ENCODE data around the gene TIMP4. TPM values are rescaled to one million over a fixed set of nuclear protein-coding genes. Genes with fewer than 3 reads are reported as not detected.

Gene TIMP4
- total and polyA plus RNA-seq, 3 experiments from 2014 or later = not detected

GRCh38 chr3:12149029-12149428 lies 9.7 kb downstream of the TIMP4 start:
- H3K4me3 ChIP-seq (ENCODE audit: low read length) = no peak overlapping the region

GRCh38 chr3:12148183-12148940 lies 10.3 kb downstream of the TIMP4 start:
- Histone ChIP-seq H3K9me3 (ENCODE audit: low read length) (no peaks in the 10 kb centered on the region), H3K4me3 (ENCODE audit: low read length) (no peak overlapping the region), H3K36me3 (ENCODE audit: insufficient read depth, low read length) (no peaks in the 10 kb centered on the region), H3K4me1 (ENCODE audit: insufficient read depth, low read length) (no peaks in the 10 kb centered on the region), H3K27me3 (ENCODE audit: insufficient read depth, low read length, poor library complexity, severe bottlenecking) (no peaks in the 10 kb centered on the region), H3K27ac (ENCODE audit: low read depth, low read length) (no peak overlapping the region)
- no peaks in the 10 kb centered on the region for H3K36me3 Mint-ChIP-seq
- CTCF ChIA-PET = no interaction called here
- H3K27ac Mint-ChIP-seq = no peak overlapping the region
- no peak overlapping the region for H3K4me3 Mint-ChIP-seq
- POLR2A ChIA-PET = no interaction called here
- no peaks in the 10 kb centered on the region for H3K9me3 Mint-ChIP-seq
- no peaks in the 10 kb centered on the region for H3K4me1 Mint-ChIP-seq
- H3K27me3 Mint-ChIP-seq = peaks cover 2 to 17% of the 10 kb centered on the region in 2 donors
- DNase-seq = no peak

More at GRCh38 chr3:12149029-12149428, 9.7 kb downstream of the TIMP4 start:
- H3K27me3 Mint-ChIP-seq = peaks cover 2 to 17% of the 10 kb centered on the region in 2 donors
- ChIA-PET CTCF (no interaction called here), POLR2A (no interaction called here)
- H3K4me1 ChIP-seq (ENCODE audit: insufficient read depth, low read length) = no peaks in the 10 kb centered on the region
- H3K9me3 Mint-ChIP-seq = no peaks in the 10 kb centered on the region
- no peaks in the 10 kb centered on the region for H3K36me3 Mint-ChIP-seq
- H3K27ac Mint-ChIP-seq = no peak overlapping the region
- H3K4me3 Mint-ChIP-seq = no peak overlapping the region
- no peak for DNase-seq
- H3K27me3 ChIP-seq (ENCODE audit: insufficient read depth, low read length, poor library complexity, severe bottlenecking) = no peaks in the 10 kb centered on the region
- H3K4me1 Mint-ChIP-seq = no peaks in the 10 kb centered on the region
- no peaks in the 10 kb centered on the region for H3K9me3 ChIP-seq (ENCODE audit: low read length)
- H3K27ac ChIP-seq (ENCODE audit: low read depth, low read length) = no peak overlapping the region
- H3K36me3 ChIP-seq (ENCODE audit: insufficient read depth, low read length) = no peaks in the 10 kb centered on the region

- CTCF ChIA-PET = no interaction called here
- H3K36me3 Mint-ChIP-seq = no peaks in the 10 kb centered on the region
Measured at GRCh38 chr3:12147049-12147780, 11.5 kb downstream of the TIMP4 start.

GRCh38 chr3:12143949-12144504 lies 14.7 kb downstream of the TIMP4 start:
- Histone ChIP-seq H3K9me3 (ENCODE audit: low read length) (no peaks in the 10 kb centered on the region), H3K4me1 (ENCODE audit: insufficient read depth, low read length) (no peaks in the 10 kb centered on the region), H3K27me3 (ENCODE audit: insufficient read depth, low read length, poor library complexity, severe bottlenecking) (no peaks in the 10 kb centered on the region), H3K4me3 (ENCODE audit: low read length) (no peak overlapping the region), H3K27ac (ENCODE audit: low read depth, low read length) (no peak overlapping the region), H3K36me3 (ENCODE audit: insufficient read depth, low read length) (no peaks in the 10 kb centered on the region)
- Mint-ChIP-seq H3K27ac (no peak overlapping the region), H3K4me3 (no peak overlapping the region), H3K4me1 (no peaks in the 10 kb centered on the region), H3K9me3 (no peaks in the 10 kb centered on the region), H3K36me3 (no peaks in the 10 kb centered on the region), H3K27me3 (peaks cover 0 to 13% of the 10 kb centered on the region in 2 donors)
- ChIA-PET CTCF (interaction anchor here (1.6 kb wide), 1 partner anchor 9 kb away, joined by 3 read pairs; no protein-coding TSS in a partner anchor), POLR2A (no interaction called here)
- no peak for DNase-seq

More at GRCh38 chr3:12147049-12147780, 11.5 kb downstream of the TIMP4 start:
- H3K36me3 ChIP-seq (ENCODE audit: insufficient read depth, low read length) = no peaks in the 10 kb centered on the region
- no peaks in the 10 kb centered on the region for H3K4me1 Mint-ChIP-seq
- H3K4me3 Mint-ChIP-seq = no peak overlapping the region
- POLR2A ChIA-PET = no interaction called here
- H3K27ac ChIP-seq (ENCODE audit: low read depth, low read length) = no peak overlapping the region
- H3K4me1 ChIP-seq (ENCODE audit: insufficient read depth, low read length) = no peaks in the 10 kb centered on the region
- no peak for DNase-seq
- no peaks in the 10 kb centered on the region for H3K9me3 ChIP-seq (ENCODE audit: low read length)
- H3K4me3 ChIP-seq (ENCODE audit: low read length) = no peak overlapping the region
- H3K27me3 Mint-ChIP-seq = peaks cover 2 to 17% of the 10 kb centered on the region in 2 donors
- no peak overlapping the region for H3K27ac Mint-ChIP-seq
- no peaks in the 10 kb centered on the region for H3K9me3 Mint-ChIP-seq
- no peaks in the 10 kb centered on the region for H3K27me3 ChIP-seq (ENCODE audit: insufficient read depth, low read length, poor library complexity, severe bottlenecking)

- POLR2A ChIA-PET = no interaction called here
- H3K9me3 Mint-ChIP-seq = no peaks in the 10 kb centered on the region
Measured at GRCh38 chr3:12142476-12142875, 16.2 kb downstream of the TIMP4 start.

GRCh38 chr3:12141350-12141749 lies 17.4 kb downstream of the TIMP4 start:
- DNase-seq = no peak
- Histone ChIP-seq H3K27ac (ENCODE audit: low read depth, low read length) (no peak overlapping the region), H3K27me3 (ENCODE audit: insufficient read depth, low read length, poor library complexity, severe bottlenecking) (no peaks in the 10 kb centered on the region), H3K9me3 (ENCODE audit: low read length) (no peaks in the 10 kb centered on the region), H3K4me1 (ENCODE audit: insufficient read depth, low read length) (no peaks in the 10 kb centered on the region), H3K4me3 (ENCODE audit: low read length) (no peak overlapping the region), H3K36me3 (ENCODE audit: insufficient read depth, low read length) (no peaks in the 10 kb centered on the region)
- Mint-ChIP-seq H3K4me1 (no peaks in the 10 kb centered on the region), H3K4me3 (no peak overlapping the region), H3K36me3 (no peaks in the 10 kb centered on the region), H3K27ac (peak overlapping the region in 1 of 8 donors; percentile 10), H3K9me3 (no peaks in the 10 kb centered on the region), H3K27me3 (peaks cover 0 to 3% of the 10 kb centered on the region in 2 donors)
- POLR2A ChIA-PET = no interaction called here
- CTCF ChIA-PET = no interaction called here

More at GRCh38 chr3:12142476-12142875, 16.2 kb downstream of the TIMP4 start:
- CTCF ChIA-PET = no interaction called here
- H3K27me3 Mint-ChIP-seq = peaks cover 0 to 8% of the 10 kb centered on the region in 2 donors
- no peaks in the 10 kb centered on the region for H3K4me1 ChIP-seq (ENCODE audit: insufficient read depth, low read length)
- no peaks in the 10 kb centered on the region for H3K4me1 Mint-ChIP-seq
- H3K27me3 ChIP-seq (ENCODE audit: insufficient read depth, low read length, poor library complexity, severe bottlenecking) = no peaks in the 10 kb centered on the region
- DNase-seq = no peak
- H3K27ac Mint-ChIP-seq = no peak overlapping the region
- no peaks in the 10 kb centered on the region for H3K36me3 ChIP-seq (ENCODE audit: insufficient read depth, low read length)
- no peak overlapping the region for H3K4me3 Mint-ChIP-seq
- no peaks in the 10 kb centered on the region for H3K9me3 ChIP-seq (ENCODE audit: low read length)
- no peak overlapping the region for H3K4me3 ChIP-seq (ENCODE audit: low read length)
- H3K27ac ChIP-seq (ENCODE audit: low read depth, low read length) = no peak overlapping the region
- H3K36me3 Mint-ChIP-seq = no peaks in the 10 kb centered on the region

GRCh38 chr3:12139111-12139511 lies 19.6 kb downstream of the TIMP4 start:
- no peaks in the 10 kb centered on the region for H3K9me3 ChIP-seq (ENCODE audit: low read length)
- Mint-ChIP-seq H3K4me3 (no peak overlapping the region), H3K4me1 (no peaks in the 10 kb centered on the region), H3K9me3 (no peaks in the 10 kb centered on the region), H3K27ac (peak overlapping the region in 1 of 8 donors; percentile 61), H3K27me3 (peaks cover 0 to 4% of the 10 kb centered on the region in 2 donors), H3K36me3 (no peaks in the 10 kb centered on the region)
- H3K27ac ChIP-seq (ENCODE audit: low read depth, low read length) = no peak overlapping the region
- ChIA-PET POLR2A (no interaction called here), CTCF (no interaction called here)
- H3K36me3 ChIP-seq (ENCODE audit: insufficient read depth, low read length) = no peaks in the 10 kb centered on the region
- no peaks in the 10 kb centered on the region for H3K27me3 ChIP-seq (ENCODE audit: insufficient read depth, low read length, poor library complexity, severe bottlenecking)
- DNase-seq = no peak
- no peak overlapping the region for H3K4me3 ChIP-seq (ENCODE audit: low read length)
- H3K4me1 ChIP-seq (ENCODE audit: insufficient read depth, low read length) = no peaks in the 10 kb centered on the region

GRCh38 chr3:12138044-12138443 lies 20.7 kb downstream of the TIMP4 start:
- H3K36me3 Mint-ChIP-seq = no peaks in the 10 kb centered on the region
- no peaks in the 10 kb centered on the region for H3K4me1 ChIP-seq (ENCODE audit: insufficient read depth, low read length)
- H3K4me3 Mint-ChIP-seq = no peak overlapping the region
- no peak overlapping the region for H3K4me3 ChIP-seq (ENCODE audit: low read length)
- no peak for DNase-seq
- CTCF ChIA-PET = interaction anchor here (1.6 kb wide), 1 partner anchor 341 kb away, joined by 4 read pairs; no protein-coding TSS in a partner anchor
- no peak overlapping the region for H3K27ac Mint-ChIP-seq
- no peaks in the 10 kb centered on the region for H3K36me3 ChIP-seq (ENCODE audit: insufficient read depth, low read length)
- H3K27me3 Mint-ChIP-seq = peaks cover 0 to 9% of the 10 kb centered on the region in 2 donors
- H3K27me3 ChIP-seq (ENCODE audit: insufficient read depth, low read length, poor library complexity, severe bottlenecking) = no peaks in the 10 kb centered on the region
- H3K9me3 Mint-ChIP-seq = no peaks in the 10 kb centered on the region
- POLR2A ChIA-PET = no interaction called here
- H3K9me3 ChIP-seq (ENCODE audit: low read length) = no peaks in the 10 kb centered on the region
- H3K4me1 Mint-ChIP-seq = no peaks in the 10 kb centered on the region
- H3K27ac ChIP-seq (ENCODE audit: low read depth, low read length) = no peak overlapping the region
